KOPT-K1 (cell line): ENCODE measurements around the gene DSE.

Experiments
- H3K27ac ChIP-seq: fragments of 200-600 bp; sonication (generic); 2 replicates; pipeline ENCODE4 v1.5.1; 2016; ENCODE audit warnings: antibody characterized with exemption, mild to moderate bottlenecking, low read depth, low read length; ENCODE audit not compliant: poor library complexity, severe bottlenecking
- H3K36me3 ChIP-seq: fragments of 200-600 bp; sonication (generic); 2 replicates; pipeline ENCODE4 v1.5.1; 2017; ENCODE audit warnings: antibody characterized with exemption, mild to moderate bottlenecking, low read length, moderate library complexity; ENCODE audit not compliant: insufficient read depth
- H3K9me3 ChIP-seq: fragments of 200-600 bp; sonication (generic); 2 replicates; pipeline ENCODE4 v1.5.1; 2017; ENCODE audit warnings: antibody characterized with exemption, low read length, mild to moderate bottlenecking; ENCODE audit not compliant: insufficient read depth, poor library complexity, severe bottlenecking

DSE gene

GRCh38 chr6:116371120-116371917 lies 572 bp downstream of the DSE start:
- no peaks in the 10 kb centered on the region for H3K9me3 ChIP-seq
- no peaks in the 10 kb centered on the region for H3K36me3 ChIP-seq
- H3K27ac ChIP-seq: no peak overlapping the region

GRCh38 chr6:116371918-116372209 lies 1.1 kb downstream of the DSE start:
- H3K36me3 ChIP-seq: no peaks in the 10 kb centered on the region
- no peaks in the 10 kb centered on the region for H3K9me3 ChIP-seq
- H3K27ac ChIP-seq: no peak overlapping the region

- Histone ChIP-seq H3K27ac (no peak overlapping the region), H3K9me3 (no peaks in the 10 kb centered on the region), H3K36me3 (no peaks in the 10 kb centered on the region)
These were observed 2.6 kb downstream of the DSE start for GRCh38 chr6:116373300-116373699.

GRCh38 chr6:116373940-116374339 lies 3.2 kb downstream of the DSE start:
- no peaks in the 10 kb centered on the region for H3K36me3 ChIP-seq

GRCh38 chr6:116374586-116374985 lies 3.8 kb downstream of the DSE start:
- H3K36me3 ChIP-seq: no peaks in the 10 kb centered on the region
- H3K9me3 ChIP-seq: no peaks in the 10 kb centered on the region
- H3K27ac ChIP-seq: no peak overlapping the region

More at GRCh38 chr6:116373940-116374339, 3.2 kb downstream of the DSE start:
- Histone ChIP-seq H3K27ac (no peak overlapping the region), H3K9me3 (no peaks in the 10 kb centered on the region)

- Histone ChIP-seq H3K36me3 (no peaks in the 10 kb centered on the region), H3K9me3 (no peaks in the 10 kb centered on the region), H3K27ac (no peak overlapping the region)
These were observed 4.5 kb downstream of the DSE start for GRCh38 chr6:116375262-116375661.

GRCh38 chr6:116376149-116376548 lies 5.4 kb downstream of the DSE start:
- H3K9me3 ChIP-seq: no peaks in the 10 kb centered on the region
- H3K36me3 ChIP-seq: no peaks in the 10 kb centered on the region
- no peak overlapping the region for H3K27ac ChIP-seq

- Histone ChIP-seq H3K27ac (no peak overlapping the region), H3K9me3 (no peaks in the 10 kb centered on the region), H3K36me3 (no peaks in the 10 kb centered on the region)
These were observed 9.0 kb downstream of the DSE start for GRCh38 chr6:116379764-116380163.

- no peak overlapping the region for H3K27ac ChIP-seq
- no peaks in the 10 kb centered on the region for H3K36me3 ChIP-seq
- H3K9me3 ChIP-seq: no peaks in the 10 kb centered on the region
These were observed 9.6 kb downstream of the DSE start for GRCh38 chr6:116380346-116380745.

GRCh38 chr6:116381000-116381399 lies 10.3 kb downstream of the DSE start:
- no peaks in the 10 kb centered on the region for H3K36me3 ChIP-seq

GRCh38 chr6:116382587-116382986 lies 11.8 kb downstream of the DSE start:
- H3K9me3 ChIP-seq: no peaks in the 10 kb centered on the region
- H3K27ac ChIP-seq: no peak overlapping the region
- H3K36me3 ChIP-seq: no peaks in the 10 kb centered on the region

More at GRCh38 chr6:116381000-116381399, 10.3 kb downstream of the DSE start:
- Histone ChIP-seq H3K9me3 (no peaks in the 10 kb centered on the region), H3K27ac (no peak overlapping the region)

GRCh38 chr6:116384727-116385458 lies 14.1 kb downstream of the DSE start:
- Histone ChIP-seq H3K36me3 (no peaks in the 10 kb centered on the region), H3K27ac (no peak overlapping the region)

GRCh38 chr6:116385459-116385802 lies 14.7 kb downstream of the DSE start:
- Histone ChIP-seq H3K36me3 (no peaks in the 10 kb centered on the region), H3K27ac (no peak overlapping the region)

More at GRCh38 chr6:116384727-116385458, 14.1 kb downstream of the DSE start:
- no peaks in the 10 kb centered on the region for H3K9me3 ChIP-seq

GRCh38 chr6:116385921-116386320 lies 15.2 kb downstream of the DSE start:
- Histone ChIP-seq H3K27ac (no peak overlapping the region), H3K9me3 (no peaks in the 10 kb centered on the region), H3K36me3 (no peaks in the 10 kb centered on the region)

More at GRCh38 chr6:116385459-116385802, 14.7 kb downstream of the DSE start:
- no peaks in the 10 kb centered on the region for H3K9me3 ChIP-seq

- Histone ChIP-seq H3K27ac (no peak overlapping the region), H3K9me3 (no peaks in the 10 kb centered on the region), H3K36me3 (no peaks in the 10 kb centered on the region)
These were observed 16.0 kb downstream of the DSE start for GRCh38 chr6:116386581-116387299.
